ENCODE measurements around the gene LRRC2.

GRCh38 chr3:46516521-46516920 is 49.6 kb downstream of the LRRC2 start:
- TF ChIP-seq CTCF (IDR thresholded peaks at IDR 0.05) (no peak), ZFX (IDR thresholded peaks at IDR 0.05; ENCODE audit: borderline replicate concordance) (no peak)
